Esophagus muscularis mucosa (tissue), 4 donors: ENCODE data around the gene LRRC27. TPM values are rescaled to one million over a fixed set of nuclear protein-coding genes. Genes with fewer than 3 reads are reported as not detected.

Source experiments
- DNase-seq: peaks from one replicate; pipeline ENCODE4 v3.0.0-alpha.2; 2017; ENCODE audit errors: extremely low spot score
- H3K27ac ChIP-seq, 4 donors: fragments of 200-600 bp; sonication (generic); replicated peaks in 1 of 4; 1 replicate in 3 of 4; 2 replicates in 1 of 4; pipeline ENCODE4 v1.5.1; 2016 to 2019; ENCODE audit warnings: mild to moderate bottlenecking in 1 of 4
- H3K27me3 ChIP-seq, 4 donors: fragments of 200-600 bp; sonication (generic); one replicate each; pipeline versions ENCODE4 v1.5.1 to v1.6.0; 2016 to 2019
- H3K36me3 ChIP-seq, 4 donors: fragments of 200-600 bp; sonication (generic); one replicate each; pipeline ENCODE4 v1.5.1; 2016 to 2019
- H3K4me1 ChIP-seq, 4 donors: fragments of 200-600 bp; sonication (generic); one replicate each; pipeline ENCODE4 v1.5.1; 2016 to 2019
- H3K4me3 ChIP-seq, 4 donors: fragments of 200-600 bp; sonication (generic); 1 replicate in 2 of 4; 2 replicates in 2 of 4; pipeline ENCODE4 v1.5.1; 2016 to 2019; ENCODE audit warnings: mild to moderate bottlenecking in 4 of 4, moderate library complexity in 1 of 4
- H3K9me3 ChIP-seq, 4 donors: fragments of 200-600 bp; sonication (generic); 1 replicate in 3 of 4; 2 replicates in 1 of 4; pipeline ENCODE4 v1.5.1; 2016 to 2019
- EP300 ChIP-seq: sonication (generic); formaldehyde crosslinking; IDR thresholded peaks from one replicate; pipeline ENCODE4 v1.6.1; 2017; ENCODE audit warnings: antibody characterized with exemption
- POLR2A ChIP-seq: fragments of 450-650 bp; IDR thresholded peaks from one replicate; pipeline ENCODE4 v1.6.1; 2017; ENCODE audit warnings: antibody characterized with exemption, moderate library complexity, mild to moderate bottlenecking, low read depth
- POLR2AphosphoS5 ChIP-seq, 2 donors: sonication (generic); formaldehyde crosslinking; IDR thresholded peaks; one replicate each; pipeline ENCODE4 v1.6.1; 2017; ENCODE audit warnings: antibody characterized with exemption in 2 of 2
- WGBS: methylation state at CpG from one replicate; pipeline ENCODE4 v1.1.5; 2018; 5-methylcytosine and 5-hydroxymethylcytosine counted together
- intact Hi-C: fragments of 100-400 bp; cut with DNase I; formaldehyde crosslinking; loops from one replicate; pipeline ENCODE4 v1.15.1; 2023
- total RNA-seq, 4 donors: library from RNA; depleted of rRNA; stranded (reverse); fragments of >200 nt; gene quantifications; one replicate each; pipeline versions ENCODE4 v1.1.0 to v1.2.1, GENCODE V29; 2016
- TF ChIP-seq, protein P1 (sequence below), 3 experiments: fragments of 200-600 bp in 2 of 3; fragments of 450-650 bp in 1 of 3; sonication (generic) in 2 of 3; IDR thresholded peaks; one replicate each; pipeline ENCODE4 v1.5.1; 2017 to 2019; ENCODE audit warnings: antibody characterized with exemption in 3 of 3, mild to moderate bottlenecking in 2 of 3, moderate library complexity in 1 of 3

LRRC27 gene
- total RNA-seq, 4 donors from 2014 or later = 5.8 to 19.1 (median 9.5) TPM

DNA sequence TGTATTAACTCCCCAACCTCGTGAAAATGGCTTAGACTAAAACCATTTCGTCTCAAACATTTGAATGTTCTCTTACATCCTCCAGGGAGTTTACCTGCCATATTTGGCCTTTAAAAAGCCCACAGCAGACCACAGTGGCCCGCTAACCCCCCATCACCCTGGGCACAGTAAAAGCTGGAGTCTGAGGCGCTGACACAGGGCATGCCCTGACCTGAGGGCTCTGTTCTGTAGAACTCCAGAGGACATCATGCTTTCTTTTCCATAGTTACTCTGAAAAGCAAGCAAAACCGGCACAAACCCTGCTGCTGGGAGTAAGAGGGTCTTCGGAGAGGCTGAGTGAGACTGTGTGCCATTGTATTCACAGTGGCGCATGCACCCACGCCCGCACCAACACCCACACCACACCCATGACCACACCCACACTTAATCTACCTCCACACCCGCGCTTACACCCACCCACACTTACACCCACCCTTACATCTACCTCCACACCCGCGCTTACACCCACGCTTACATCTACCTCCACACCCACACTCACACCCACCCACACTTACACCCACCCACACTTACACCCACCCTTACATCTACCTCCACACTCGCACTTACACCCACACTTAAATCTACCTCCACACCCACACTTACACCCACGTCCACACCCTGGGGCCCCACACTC lies 32.1 kb downstream of the LRRC27 start:
- Histone ChIP-seq H3K4me3 (no peak overlapping the region), H3K36me3 (peaks cover 18 to 54% (median 35%) of the 10 kb centered on the region in 4 donors), H3K27ac (no peak overlapping the region), H3K9me3 (no peaks in the 10 kb centered on the region), H3K4me1 (peaks cover 0 to 3% (median 0%) of the 10 kb centered on the region in 4 donors), H3K27me3 (no peaks in the 10 kb centered on the region)
- TF ChIP-seq POLR2A (no peak), POLR2AphosphoS5 (IDR thresholded peaks at IDR 0.05) (no peak), EP300 (no peak)
- TF ChIP-seq, protein P1, sequence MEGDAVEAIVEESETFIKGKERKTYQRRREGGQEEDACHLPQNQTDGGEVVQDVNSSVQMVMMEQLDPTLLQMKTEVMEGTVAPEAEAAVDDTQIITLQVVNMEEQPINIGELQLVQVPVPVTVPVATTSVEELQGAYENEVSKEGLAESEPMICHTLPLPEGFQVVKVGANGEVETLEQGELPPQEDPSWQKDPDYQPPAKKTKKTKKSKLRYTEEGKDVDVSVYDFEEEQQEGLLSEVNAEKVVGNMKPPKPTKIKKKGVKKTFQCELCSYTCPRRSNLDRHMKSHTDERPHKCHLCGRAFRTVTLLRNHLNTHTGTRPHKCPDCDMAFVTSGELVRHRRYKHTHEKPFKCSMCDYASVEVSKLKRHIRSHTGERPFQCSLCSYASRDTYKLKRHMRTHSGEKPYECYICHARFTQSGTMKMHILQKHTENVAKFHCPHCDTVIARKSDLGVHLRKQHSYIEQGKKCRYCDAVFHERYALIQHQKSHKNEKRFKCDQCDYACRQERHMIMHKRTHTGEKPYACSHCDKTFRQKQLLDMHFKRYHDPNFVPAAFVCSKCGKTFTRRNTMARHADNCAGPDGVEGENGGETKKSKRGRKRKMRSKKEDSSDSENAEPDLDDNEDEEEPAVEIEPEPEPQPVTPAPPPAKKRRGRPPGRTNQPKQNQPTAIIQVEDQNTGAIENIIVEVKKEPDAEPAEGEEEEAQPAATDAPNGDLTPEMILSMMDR (IDR thresholded peaks at IDR 0.05) = no peak
- no peak for DNase-seq
- WGBS = 62% methylated on average over 16 of the region's 16 CpGs
- intact Hi-C loops = no loop called here

DNA sequence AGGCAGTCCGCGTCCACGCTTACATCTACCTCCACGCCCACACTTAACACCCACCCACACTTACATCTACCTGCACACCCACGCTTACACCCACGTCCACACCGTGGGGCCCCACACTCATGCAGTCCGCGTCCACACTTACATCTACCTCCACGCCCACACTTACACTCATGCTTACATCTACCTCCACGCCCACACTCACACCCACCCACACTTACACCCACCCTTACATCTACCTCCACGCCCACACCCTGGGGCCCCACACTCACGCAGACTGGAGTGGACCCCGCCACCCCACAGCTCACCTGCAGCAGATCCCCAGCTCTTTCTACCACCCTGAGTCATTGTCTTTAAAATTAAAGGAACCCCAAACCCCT lies 32.6 kb downstream of the LRRC27 start:
- Histone ChIP-seq H3K36me3 (peaks cover 18 to 54% (median 34%) of the 10 kb centered on the region in 4 donors), H3K4me1 (no peaks in the 10 kb centered on the region), H3K9me3 (no peaks in the 10 kb centered on the region), H3K27ac (no peak overlapping the region), H3K4me3 (no peak overlapping the region), H3K27me3 (no peaks in the 10 kb centered on the region)
- intact Hi-C loops = no loop called here
- 82% methylated on average over 14 of the region's 14 CpGs for WGBS
- TF ChIP-seq POLR2A = no peak
- DNase-seq = no peak

DNA sequence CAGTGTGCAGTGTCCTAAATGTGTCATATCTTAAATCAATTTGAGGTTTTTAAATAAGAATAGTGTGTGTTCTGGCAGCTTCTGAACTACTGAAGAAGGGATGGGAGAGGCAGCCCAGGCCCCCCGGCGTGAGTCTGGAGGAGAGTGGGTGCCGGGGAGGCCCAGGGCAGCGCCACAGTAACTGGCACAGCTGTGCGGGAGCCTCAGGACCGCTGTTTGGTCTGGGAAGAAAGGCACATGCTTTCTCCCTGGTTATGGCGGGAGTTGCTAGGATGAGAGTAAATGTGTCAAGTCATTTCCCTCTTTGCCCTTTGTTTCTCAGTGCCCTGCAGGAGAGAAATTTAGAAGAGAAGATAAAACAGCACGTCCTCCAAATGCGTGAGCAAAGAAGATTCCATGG lies 33.1 kb downstream of the LRRC27 start:
- no peaks in the 10 kb centered on the region for H3K27me3 ChIP-seq
- H3K4me3 ChIP-seq = no peak overlapping the region
- no peaks in the 10 kb centered on the region for H3K9me3 ChIP-seq
- TF ChIP-seq EP300 (no peak), POLR2A (no peak), POLR2AphosphoS5 (IDR thresholded peaks at IDR 0.05) (no peak)
- TF ChIP-seq, protein P1 (IDR thresholded peaks at IDR 0.05) = no peak
- intact Hi-C loops = no loop called here
- 91% methylated on average over 9 of the region's 9 CpGs for WGBS
- no peak overlapping the region for H3K27ac ChIP-seq
- no peaks in the 10 kb centered on the region for H3K4me1 ChIP-seq
- peaks cover 18 to 54% (median 34%) of the 10 kb centered on the region in 4 donors for H3K36me3 ChIP-seq
- DNase-seq = no peak

DNA sequence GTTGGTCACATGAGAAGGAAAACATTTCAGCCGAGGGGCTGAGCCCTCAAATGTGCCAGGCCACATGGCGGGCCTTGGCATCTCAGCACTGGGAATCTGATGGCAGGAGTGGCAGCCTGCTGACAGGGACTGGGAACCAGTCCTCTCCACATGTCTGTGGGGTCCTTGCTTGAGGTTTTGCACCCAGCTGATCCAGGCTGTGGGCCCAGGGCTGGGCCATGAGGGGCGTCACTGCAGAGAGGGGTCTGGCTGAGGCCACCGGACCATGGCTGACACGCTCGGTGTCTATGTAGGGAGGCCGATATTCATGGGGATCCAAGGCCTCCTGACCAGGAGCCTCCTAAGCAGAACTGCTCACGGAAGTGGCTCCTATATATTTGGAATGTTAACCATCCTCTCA lies 34.0 kb downstream of the LRRC27 start:
- TF ChIP-seq EP300 (no peak), POLR2AphosphoS5 (IDR thresholded peaks at IDR 0.05) (no peak), POLR2A (no peak)
- TF ChIP-seq, protein P1 (IDR thresholded peaks at IDR 0.05) = no peak
- Histone ChIP-seq H3K27me3 (no peaks in the 10 kb centered on the region), H3K9me3 (no peaks in the 10 kb centered on the region), H3K27ac (no peak overlapping the region), H3K4me1 (no peaks in the 10 kb centered on the region), H3K4me3 (no peak overlapping the region), H3K36me3 (peaks cover 18 to 54% (median 34%) of the 10 kb centered on the region in 4 donors)
- intact Hi-C loops = no loop called here
- WGBS = 98% methylated on average over 8 of the region's 8 CpGs
- no peak for DNase-seq

DNA sequence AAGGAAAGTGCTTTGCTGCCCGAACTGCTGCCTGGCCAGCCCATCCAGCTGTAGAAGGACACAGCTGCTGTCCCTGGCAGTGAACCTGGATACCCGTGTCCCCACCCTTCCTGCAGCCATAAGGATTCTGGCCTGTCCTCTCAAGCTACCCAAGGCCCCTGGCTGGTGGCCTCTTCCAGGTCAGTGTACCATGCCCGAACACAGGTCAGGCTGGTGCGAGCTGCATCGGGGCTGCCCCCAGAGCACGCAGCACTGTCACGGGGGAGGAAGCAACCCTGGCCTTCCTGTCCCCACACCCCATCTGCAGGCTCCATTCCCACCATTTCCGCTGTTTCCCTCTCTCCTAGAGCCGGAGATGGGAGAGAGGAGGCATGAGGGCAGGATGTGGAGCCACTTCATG lies 34.5 kb downstream of the LRRC27 start:
- Histone ChIP-seq H3K27ac (no peak overlapping the region), H3K4me3 (no peak overlapping the region), H3K4me1 (no peaks in the 10 kb centered on the region), H3K27me3 (no peaks in the 10 kb centered on the region), H3K9me3 (no peaks in the 10 kb centered on the region), H3K36me3 (peaks cover 18 to 51% (median 32%) of the 10 kb centered on the region in 4 donors)
- intact Hi-C loops = no loop called here
- TF ChIP-seq, protein P1 (IDR thresholded peaks at IDR 0.05) = no peak
- TF ChIP-seq POLR2A = no peak
- TF ChIP-seq POLR2AphosphoS5 (IDR thresholded peaks at IDR 0.05) = no peak
- no peak for TF ChIP-seq EP300
- 80% methylated on average over 8 of the region's 9 CpGs for WGBS
- DNase-seq = no peak
